Smooth muscle cell (in vitro differentiated cells): ENCODE measurements around the gene TNP1. TPM values are rescaled to one million over a fixed set of nuclear protein-coding genes. Genes with fewer than 3 reads are reported as not detected.

Experiments used
- DNase-seq: peaks from one replicate; lab custom pipeline; 2025; ENCODE audit not compliant: unreplicated experiment; lab: John Stamatoyannopoulos, UW
- H2AFZ ChIP-seq: fragments of 200-600 bp; sonication (generic); 2 replicates; pipeline ENCODE4 v1.6.0; 2016; ENCODE audit warnings: antibody characterized with exemption, low read depth, mild to moderate bottlenecking
- H3F3A ChIP-seq: fragments of 200-600 bp; sonication (generic); 2 replicates; pipeline ENCODE4 v1.6.0; 2017; ENCODE audit warnings: antibody characterized with exemption, low read depth
- H3K27ac ChIP-seq: fragments of 200-600 bp; sonication (generic); 2 replicates; pipeline ENCODE4 v1.5.1; 2016; ENCODE audit warnings: low read depth, mild to moderate bottlenecking
- H3K27me3 ChIP-seq: fragments of 200-600 bp; sonication (generic); 2 replicates; pipeline ENCODE4 v1.6.1; 2016; ENCODE audit warnings: low read depth, mild to moderate bottlenecking
- H3K36me3 ChIP-seq: fragments of 200-600 bp; sonication (generic); 2 replicates; pipeline ENCODE4 v1.5.1; 2016; ENCODE audit warnings: low read depth
- H3K4me1 ChIP-seq: fragments of 200-600 bp; sonication (generic); 2 replicates; pipeline ENCODE4 v1.5.1; 2016; ENCODE audit warnings: low read depth
- H3K4me2 ChIP-seq: fragments of 200-600 bp; sonication (generic); 2 replicates; pipeline ENCODE4 v1.6.0; 2016; ENCODE audit warnings: mild to moderate bottlenecking
- H3K4me3 ChIP-seq: fragments of 200-600 bp; sonication (generic); 2 replicates; pipeline ENCODE4 v1.5.1; 2016; ENCODE audit warnings: mild to moderate bottlenecking
- H3K79me2 ChIP-seq: fragments of 200-600 bp; sonication (generic); 2 replicates; pipeline ENCODE4 v1.6.0; 2016; ENCODE audit warnings: low read depth, mild to moderate bottlenecking
- H3K9ac ChIP-seq: fragments of 200-600 bp; sonication (generic); 2 replicates; pipeline ENCODE4 v1.6.0; 2016; ENCODE audit warnings: low read depth
- H3K9me3 ChIP-seq: fragments of 200-600 bp; sonication (generic); replicated peaks from 2 replicates; pipeline ENCODE4 v1.5.1; 2016; ENCODE audit warnings: low read depth
- H4K20me1 ChIP-seq: fragments of 200-600 bp; sonication (generic); 2 replicates; pipeline ENCODE4 v1.6.0; 2016; ENCODE audit warnings: low read depth
- CTCF ChIP-seq: fragments of 200-600 bp; sonication (generic); IDR thresholded peaks from 2 replicates; pipeline ENCODE4 v1.5.1; 2017; ENCODE audit warnings: borderline replicate concordance, mild to moderate bottlenecking, antibody characterized with exemption; ENCODE audit not compliant: insufficient read depth, poor library complexity, severe bottlenecking
- WGBS: methylation state at CpG from one replicate; pipeline ENCODE4 v1.1.7; 2016; ENCODE audit warnings: low lambda C conversion rate; 5-methylcytosine and 5-hydroxymethylcytosine counted together
- polyA plus RNA-seq: library from polyadenylated mRNA; unstranded; fragments of >200 nt; fragmentation: Nextera tagmentation; extraction: Ambion mirVana; gene quantifications from 2 replicates; pipeline ENCODE4 v1.2.1, GENCODE V29; 2016
- total RNA-seq: library from RNA; depleted of rRNA; stranded (reverse); fragments of >200 nt; gene quantifications from 2 replicates; pipeline ENCODE4 v1.2.3, GENCODE V29; 2014

Gene TNP1
- total and polyA plus RNA-seq, 2 experiments from 2014 or later, result not detected

GRCh38 chr2:216872624-216873023, 12.8 kb upstream of the TNP1 start:
- no peaks in the 10 kb centered on the region for H3K36me3 ChIP-seq
- no peak overlapping the region for H3K4me2 ChIP-seq
- no peaks in the 10 kb centered on the region for H3K79me2 ChIP-seq
- no peak overlapping the region for H2AFZ ChIP-seq
- no peaks in the 10 kb centered on the region for H4K20me1 ChIP-seq
- no peaks in the 10 kb centered on the region for H3K4me1 ChIP-seq
- no peaks in the 10 kb centered on the region for H3K27me3 ChIP-seq
- no peak for TF ChIP-seq CTCF
- H3F3A ChIP-seq, result no peaks in the 10 kb centered on the region
- no peak overlapping the region for H3K4me3 ChIP-seq
- H3K9ac ChIP-seq, result no peak overlapping the region
- DNase-seq, result no peak
- no peak overlapping the region for H3K27ac ChIP-seq
- 97% methylated on average over 3 of the region's 3 CpGs for WGBS
- H3K9me3 ChIP-seq, result no peaks in the 10 kb centered on the region

GRCh38 chr2:216872040-216872439, 12.2 kb upstream of the TNP1 start:
- Histone ChIP-seq H3K4me1 (no peaks in the 10 kb centered on the region), H3K36me3 (no peaks in the 10 kb centered on the region), H3K9ac (no peak overlapping the region), H3K4me3 (no peak overlapping the region), H4K20me1 (no peaks in the 10 kb centered on the region), H3K27me3 (no peaks in the 10 kb centered on the region), H3K9me3 (no peaks in the 10 kb centered on the region), H3K27ac (no peak overlapping the region), H3F3A (no peaks in the 10 kb centered on the region), H3K4me2 (no peak overlapping the region), H3K79me2 (no peaks in the 10 kb centered on the region), H2AFZ (no peak overlapping the region)
- no peak for TF ChIP-seq CTCF
- no peak for DNase-seq
- 73% methylated on average over 3 of the region's 3 CpGs for WGBS

GRCh38 chr2:216871333-216871934, 11.6 kb upstream of the TNP1 start:
- Histone ChIP-seq H3K9me3 (no peaks in the 10 kb centered on the region), H4K20me1 (no peaks in the 10 kb centered on the region), H3K36me3 (no peaks in the 10 kb centered on the region), H3K27me3 (no peaks in the 10 kb centered on the region), H3K9ac (no peak overlapping the region), H3K4me3 (no peak overlapping the region), H3F3A (no peaks in the 10 kb centered on the region), H2AFZ (no peak overlapping the region), H3K4me2 (no peak overlapping the region), H3K4me1 (no peaks in the 10 kb centered on the region), H3K27ac (no peak overlapping the region), H3K79me2 (no peaks in the 10 kb centered on the region)
- no peak for TF ChIP-seq CTCF
- 79% methylated on average over 4 of the region's 4 CpGs for WGBS
- DNase-seq, result no peak
